Left cardiac atrium (tissue), 4 donors: ENCODE data around the gene MPC1L. TPM values are rescaled to one million over a fixed set of nuclear protein-coding genes. Genes with fewer than 3 reads are reported as not detected.
A peak's percentile ranks its signal among the peaks of the same experiment; 100 is the strongest.

Source experiments
- ATAC-seq, 2 donors: fragments of 200-7000 bp; cut with Tn5 transposase; one replicate each; pipeline ENCODE4 v1.9.1; 2020; ENCODE audit warnings: mild to moderate bottlenecking in 2 of 2, moderate library complexity in 2 of 2
- DNase-seq: peaks from one replicate; pipeline ENCODE4 v3.0.0-alpha.2; 2020
- intact Hi-C, 2 donors: fragments of 100-400 bp; cut with DNase I; formaldehyde crosslinking; loops; one replicate each; pipeline versions ENCODE4 v1.14.1 to v1.15.1; 2022 to 2023
- total RNA-seq, 2 donors: library from RNA; stranded (reverse); fragmentation: NEBNext Ultra II Directional; extraction: Animal tissue kit (Norgen Biotek cat#: 25700); gene quantifications; one replicate each; pipeline ENCODE4 v1.2.1, GENCODE V29; 2021
- donor health status: DM: no; HTN: yes; CAD: no.
- donor health status: DM: no; HTN: yes; CAD: no; lungs with severe emphysema.
- donor health status: DM: yes; HTN: yes; CAD: no.
- donor health status: Dilated cardiomyopathy.

MPC1L gene
- total RNA-seq, 2 donors from 2014 or later = not detected

GRCh38 chrX:40622479-40623138 is 619 bp upstream of the MPC1L start:
- DNase-seq (no peak), ATAC-seq (no peak)
- intact Hi-C loops = no loop called here

- ATAC-seq (no peak), DNase-seq (no peak)
- intact Hi-C loops = no loop called here
Observed at GRCh38 chrX:40623665-40624064, 437 bp downstream of the MPC1L start.

- DNase-seq (no peak), ATAC-seq (no peak)
- intact Hi-C loops = no loop called here
Observed at GRCh38 chrX:40625294-40625693, 2.1 kb downstream of the MPC1L start.

- intact Hi-C loops = no loop called here
- DNase-seq (no peak), ATAC-seq (no peak)
Observed at GRCh38 chrX:40628506-40628905, 5.3 kb downstream of the MPC1L start.

- ATAC-seq (no peak), DNase-seq (no peak)
- intact Hi-C loops = no loop called here
Observed at GRCh38 chrX:40632199-40632598, 9.0 kb downstream of the MPC1L start.

GRCh38 chrX:40637687-40638086 is 14.5 kb downstream of the MPC1L start:
- DNase-seq (no peak), ATAC-seq (no peak)
- intact Hi-C loops = no loop called here

- ATAC-seq (peak in 1 of 2 donors; percentile 22), DNase-seq (no peak)
- intact Hi-C loops = no loop called here
Observed at GRCh38 chrX:40644176-40644575, 20.9 kb downstream of the MPC1L start.

GRCh38 chrX:40644821-40645358 is 21.7 kb downstream of the MPC1L start:
- intact Hi-C loops = loop anchor here in 1 of 2 donors (5.0 kb wide), 1 partner anchor 467 kb away; no protein-coding TSS in a partner anchor
- ATAC-seq (peak; percentile 28 to 59), DNase-seq (peak; percentile 63)

- intact Hi-C loops = loop anchor here in 1 of 2 donors (5.0 kb wide), 1 partner anchor 466 kb away; no protein-coding TSS in a partner anchor
- DNase-seq (peak; percentile 40), ATAC-seq (peak; percentile 56 to 57)
Observed at GRCh38 chrX:40646489-40647306, 23.5 kb downstream of the MPC1L start.

- ATAC-seq (peak; percentile 91 to 92), DNase-seq (peak; percentile 95)
- intact Hi-C loops = loop anchor here in 1 of 2 donors (5.0 kb wide), 1 partner anchor 465 kb away; no protein-coding TSS in a partner anchor
Observed at GRCh38 chrX:40647307-40648197, 24.3 kb downstream of the MPC1L start, which contains the start of gene CXorf38. CXorf38 (minus strand) TSS chrX:40647561; CDS start chrX:40647520, 41 bp downstream.

- intact Hi-C loops = loop anchor here in 1 of 2 donors (5.0 to 10.0 kb wide), 2 partner anchors 141 to 603 kb away; no protein-coding TSS in a partner anchor
- ATAC-seq (no peak), DNase-seq (peak; percentile 66)
Observed at GRCh38 chrX:40651620-40652223, 28.5 kb downstream of the MPC1L start.

GRCh38 chrX:40652664-40653063 is 29.4 kb downstream of the MPC1L start:
- no peak for ATAC-seq
- intact Hi-C loops = loop anchor here in 1 of 2 donors (5.0 to 10.0 kb wide), 2 partner anchors 140 to 602 kb away; no protein-coding TSS in a partner anchor
- DNase-seq = no peak

- ATAC-seq (no peak), DNase-seq (no peak)
- intact Hi-C loops = loop anchor here in 1 of 2 donors (5.0 to 10.0 kb wide), 2 partner anchors 139 to 601 kb away; no protein-coding TSS in a partner anchor
Observed at GRCh38 chrX:40653535-40653934, 30.3 kb downstream of the MPC1L start.

GRCh38 chrX:40660381-40660780 is 37.2 kb downstream of the MPC1L start:
- ATAC-seq = no peak
- no peak for DNase-seq
- intact Hi-C loops = loop anchor here (5.0 to 10.0 kb wide), 2 partner anchors 72 to 124 kb away; no protein-coding TSS in a partner anchor

GRCh38 chrX:40661489-40661888 is 38.3 kb downstream of the MPC1L start:
- intact Hi-C loops = loop anchor here (5.0 to 10.0 kb wide), 2 partner anchors 71 to 123 kb away; no protein-coding TSS in a partner anchor

GRCh38 chrX:40663078-40663740 is 40.0 kb downstream of the MPC1L start:
- intact Hi-C loops = loop anchor here (5.0 to 10.0 kb wide), 2 partner anchors 69 to 122 kb away; no protein-coding TSS in a partner anchor
- no peak for DNase-seq
- no peak for ATAC-seq

More at GRCh38 chrX:40661489-40661888, 38.3 kb downstream of the MPC1L start:
- DNase-seq (no peak), ATAC-seq (no peak)

- intact Hi-C loops = loop anchor here (5.0 to 10.0 kb wide), 2 partner anchors 68 to 121 kb away; no protein-coding TSS in a partner anchor
- DNase-seq = no peak
- ATAC-seq = no peak
Observed at GRCh38 chrX:40663880-40664630, 40.8 kb downstream of the MPC1L start.
